Measurements from ENCODE around the gene GPC5. TPM values are rescaled to one million over a fixed set of nuclear protein-coding genes. Genes with fewer than 3 reads are reported as not detected.

The GPC5 gene
- total and polyA plus RNA-seq, 2 of the 8 experiments (the other 6 are each of a cell fraction or from before 2014, with no cell fraction given): 0.20 to 0.39 TPM

DNA sequence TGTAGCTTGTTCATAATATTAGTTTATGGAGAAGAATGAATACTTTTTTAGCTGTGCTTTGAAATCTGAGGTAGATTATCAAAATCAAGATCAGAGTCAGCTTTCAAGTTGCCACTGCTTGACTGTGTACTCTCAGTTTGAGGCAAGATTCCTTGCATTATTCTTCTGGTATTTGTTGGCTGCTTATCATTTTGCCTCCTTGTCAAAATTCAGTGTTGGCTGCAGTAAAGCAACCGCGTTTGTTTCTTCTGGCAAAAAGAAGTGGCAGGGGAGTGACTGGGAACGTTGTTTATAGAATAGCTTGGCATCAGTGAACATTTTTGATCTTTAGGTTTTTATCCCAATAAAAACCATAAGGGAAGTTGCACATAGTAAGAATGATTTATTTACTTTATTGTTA is 1408.9 kb downstream of the GPC5 start (continued):
- TF ChIP-seq, protein P1, sequence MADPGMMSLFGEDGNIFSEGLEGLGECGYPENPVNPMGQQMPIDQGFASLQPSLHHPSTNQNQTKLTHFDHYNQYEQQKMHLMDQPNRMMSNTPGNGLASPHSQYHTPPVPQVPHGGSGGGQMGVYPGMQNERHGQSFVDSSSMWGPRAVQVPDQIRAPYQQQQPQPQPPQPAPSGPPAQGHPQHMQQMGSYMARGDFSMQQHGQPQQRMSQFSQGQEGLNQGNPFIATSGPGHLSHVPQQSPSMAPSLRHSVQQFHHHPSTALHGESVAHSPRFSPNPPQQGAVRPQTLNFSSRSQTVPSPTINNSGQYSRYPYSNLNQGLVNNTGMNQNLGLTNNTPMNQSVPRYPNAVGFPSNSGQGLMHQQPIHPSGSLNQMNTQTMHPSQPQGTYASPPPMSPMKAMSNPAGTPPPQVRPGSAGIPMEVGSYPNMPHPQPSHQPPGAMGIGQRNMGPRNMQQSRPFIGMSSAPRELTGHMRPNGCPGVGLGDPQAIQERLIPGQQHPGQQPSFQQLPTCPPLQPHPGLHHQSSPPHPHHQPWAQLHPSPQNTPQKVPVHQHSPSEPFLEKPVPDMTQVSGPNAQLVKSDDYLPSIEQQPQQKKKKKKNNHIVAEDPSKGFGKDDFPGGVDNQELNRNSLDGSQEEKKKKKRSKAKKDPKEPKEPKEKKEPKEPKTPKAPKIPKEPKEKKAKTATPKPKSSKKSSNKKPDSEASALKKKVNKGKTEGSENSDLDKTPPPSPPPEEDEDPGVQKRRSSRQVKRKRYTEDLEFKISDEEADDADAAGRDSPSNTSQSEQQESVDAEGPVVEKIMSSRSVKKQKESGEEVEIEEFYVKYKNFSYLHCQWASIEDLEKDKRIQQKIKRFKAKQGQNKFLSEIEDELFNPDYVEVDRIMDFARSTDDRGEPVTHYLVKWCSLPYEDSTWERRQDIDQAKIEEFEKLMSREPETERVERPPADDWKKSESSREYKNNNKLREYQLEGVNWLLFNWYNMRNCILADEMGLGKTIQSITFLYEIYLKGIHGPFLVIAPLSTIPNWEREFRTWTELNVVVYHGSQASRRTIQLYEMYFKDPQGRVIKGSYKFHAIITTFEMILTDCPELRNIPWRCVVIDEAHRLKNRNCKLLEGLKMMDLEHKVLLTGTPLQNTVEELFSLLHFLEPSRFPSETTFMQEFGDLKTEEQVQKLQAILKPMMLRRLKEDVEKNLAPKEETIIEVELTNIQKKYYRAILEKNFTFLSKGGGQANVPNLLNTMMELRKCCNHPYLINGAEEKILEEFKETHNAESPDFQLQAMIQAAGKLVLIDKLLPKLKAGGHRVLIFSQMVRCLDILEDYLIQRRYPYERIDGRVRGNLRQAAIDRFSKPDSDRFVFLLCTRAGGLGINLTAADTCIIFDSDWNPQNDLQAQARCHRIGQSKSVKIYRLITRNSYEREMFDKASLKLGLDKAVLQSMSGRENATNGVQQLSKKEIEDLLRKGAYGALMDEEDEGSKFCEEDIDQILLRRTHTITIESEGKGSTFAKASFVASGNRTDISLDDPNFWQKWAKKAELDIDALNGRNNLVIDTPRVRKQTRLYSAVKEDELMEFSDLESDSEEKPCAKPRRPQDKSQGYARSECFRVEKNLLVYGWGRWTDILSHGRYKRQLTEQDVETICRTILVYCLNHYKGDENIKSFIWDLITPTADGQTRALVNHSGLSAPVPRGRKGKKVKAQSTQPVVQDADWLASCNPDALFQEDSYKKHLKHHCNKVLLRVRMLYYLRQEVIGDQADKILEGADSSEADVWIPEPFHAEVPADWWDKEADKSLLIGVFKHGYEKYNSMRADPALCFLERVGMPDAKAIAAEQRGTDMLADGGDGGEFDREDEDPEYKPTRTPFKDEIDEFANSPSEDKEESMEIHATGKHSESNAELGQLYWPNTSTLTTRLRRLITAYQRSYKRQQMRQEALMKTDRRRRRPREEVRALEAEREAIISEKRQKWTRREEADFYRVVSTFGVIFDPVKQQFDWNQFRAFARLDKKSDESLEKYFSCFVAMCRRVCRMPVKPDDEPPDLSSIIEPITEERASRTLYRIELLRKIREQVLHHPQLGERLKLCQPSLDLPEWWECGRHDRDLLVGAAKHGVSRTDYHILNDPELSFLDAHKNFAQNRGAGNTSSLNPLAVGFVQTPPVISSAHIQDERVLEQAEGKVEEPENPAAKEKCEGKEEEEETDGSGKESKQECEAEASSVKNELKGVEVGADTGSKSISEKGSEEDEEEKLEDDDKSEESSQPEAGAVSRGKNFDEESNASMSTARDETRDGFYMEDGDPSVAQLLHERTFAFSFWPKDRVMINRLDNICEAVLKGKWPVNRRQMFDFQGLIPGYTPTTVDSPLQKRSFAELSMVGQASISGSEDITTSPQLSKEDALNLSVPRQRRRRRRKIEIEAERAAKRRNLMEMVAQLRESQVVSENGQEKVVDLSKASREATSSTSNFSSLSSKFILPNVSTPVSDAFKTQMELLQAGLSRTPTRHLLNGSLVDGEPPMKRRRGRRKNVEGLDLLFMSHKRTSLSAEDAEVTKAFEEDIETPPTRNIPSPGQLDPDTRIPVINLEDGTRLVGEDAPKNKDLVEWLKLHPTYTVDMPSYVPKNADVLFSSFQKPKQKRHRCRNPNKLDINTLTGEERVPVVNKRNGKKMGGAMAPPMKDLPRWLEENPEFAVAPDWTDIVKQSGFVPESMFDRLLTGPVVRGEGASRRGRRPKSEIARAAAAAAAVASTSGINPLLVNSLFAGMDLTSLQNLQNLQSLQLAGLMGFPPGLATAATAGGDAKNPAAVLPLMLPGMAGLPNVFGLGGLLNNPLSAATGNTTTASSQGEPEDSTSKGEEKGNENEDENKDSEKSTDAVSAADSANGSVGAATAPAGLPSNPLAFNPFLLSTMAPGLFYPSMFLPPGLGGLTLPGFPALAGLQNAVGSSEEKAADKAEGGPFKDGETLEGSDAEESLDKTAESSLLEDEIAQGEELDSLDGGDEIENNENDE (IDR thresholded peaks at IDR 0.05; ENCODE audit: insufficient replicate concordance, low read length): no peak
- no peak for TF ChIP-seq SUZ12 (IDR thresholded peaks at IDR 0.05; ENCODE audit: low read length)

Data from H1 (cell line).